ENCODE results near the gene LAMC1.

GRCh38 chr1:183191833-183192232 lies 168.6 kb downstream of the LAMC1 start:
- no peak for TF ChIP-seq POLR2A (IDR thresholded peaks at IDR 0.05; ENCODE audit: low read length)
- no peak for TF ChIP-seq GATA1 (IDR thresholded peaks at IDR 0.05; ENCODE audit: low read depth, low read length)

Measured in erythroblast (primary cell).